GM12878 (cell line): Measurements from ENCODE around the gene KCNN1. TPM values are rescaled to one million over a fixed set of nuclear protein-coding genes. Genes with fewer than 3 reads are reported as not detected.

Experiments used
- ATAC-seq: fragments of 200-7000 bp; cut with Tn5 transposase; 3 replicates; pipeline ENCODE4 v1.9.1; 2020; ENCODE audit warnings: mild to moderate bottlenecking, moderate library complexity
- BruUV-seq: library from RNA; stranded (reverse); fragments of 400-500 nt; replicated peaks from 2 replicates; lab custom pipeline; 2021; lab: Mats Ljungman, UMichigan
- CTCF ChIA-PET: fragments of 300-600 bp; sonication (Branson Sonifier 250); formaldehyde crosslinking; extraction: SDS; loops from one replicate; lab custom pipeline; 2021; ENCODE audit warnings: inconsistent platforms; lab: Yijun Ruan, JAX
- POLR2A ChIA-PET: fragments of 350-600 bp; formaldehyde crosslinking; extraction: SDS; loops from one replicate; lab custom pipeline; 2021; ENCODE audit warnings: inconsistent platforms; lab: Charles Lee
- RAD21 ChIA-PET: fragments of 300-600 bp; sonication (Branson Sonifier 250); formaldehyde crosslinking; loops from one replicate; lab custom pipeline; 2023; ENCODE audit warnings: antibody characterized with exemption; ENCODE audit not compliant: unreplicated experiment; lab: Charles Lee
- SMC1A ChIA-PET: fragments of 300-600 bp; sonication (Branson Sonifier 250); formaldehyde crosslinking; loops from one replicate; lab custom pipeline; 2023; ENCODE audit not compliant: unreplicated experiment, uncharacterized antibody; lab: Charles Lee
- DNase-seq: peaks from one replicate; pipeline ENCODE4 v3.0.0-alpha.2; 2011; ENCODE audit warnings: low read depth, low spot score
- FAIRE-seq: peaks from 3 replicates; lab custom pipeline; 2011; peaks lifted over from hg19 to GRCh38; lab: Jason Lieb, UNC
- H2AFZ ChIP-seq: 2 replicates; pipeline ENCODE4 v1.6.0; 2011; ENCODE audit warnings: low read depth, low read length, control low read depth; ENCODE audit not compliant: control insufficient read depth
- H3K27ac ChIP-seq: 2 replicates; pipeline ENCODE4 v1.5.1; 2011; ENCODE audit warnings: control low read depth; ENCODE audit not compliant: control insufficient read depth, insufficient read depth
- H3K27me3 ChIP-seq, 2 experiments: replicated peaks in 1 of 2; 2 replicates each; pipeline versions ENCODE4 v1.6.0 to v1.6.1; 2011; ENCODE audit warnings: low read length in 1 of 2; ENCODE audit not compliant: control insufficient read depth in 2 of 2, insufficient read depth in 2 of 2
- H3K36me3 ChIP-seq, 2 experiments: 2 replicates each; pipeline ENCODE4 v1.5.1; 2011; ENCODE audit warnings: low read length in 1 of 2; ENCODE audit not compliant: control insufficient read depth in 2 of 2, insufficient read depth in 2 of 2
- H3K4me1 ChIP-seq: 2 replicates; pipeline ENCODE4 v1.6.1; 2011; ENCODE audit warnings: mild to moderate bottlenecking, low read length, moderate library complexity, mixed read lengths; ENCODE audit not compliant: control insufficient read depth, insufficient read depth
- H3K4me2 ChIP-seq: 2 replicates; pipeline ENCODE4 v1.6.0; 2011; ENCODE audit warnings: control low read depth; ENCODE audit not compliant: control insufficient read depth, insufficient read depth
- H3K4me3 ChIP-seq: fragments of 200-600 bp; sonication (generic); 2 replicates; pipeline ENCODE4 v1.5.1; 2016
- H3K79me2 ChIP-seq: 2 replicates; pipeline ENCODE4 v1.6.0; 2011; ENCODE audit warnings: low read length; ENCODE audit not compliant: control insufficient read depth, insufficient read depth
- H3K9ac ChIP-seq: 2 replicates; pipeline ENCODE4 v1.8.0; 2011; ENCODE audit warnings: low read length, control low read depth, mixed read lengths; ENCODE audit not compliant: control insufficient read depth, insufficient read depth
- H3K9me3 ChIP-seq: replicated peaks from 3 replicates; pipeline ENCODE4 v1.5.1; 2011; ENCODE audit warnings: mild to moderate bottlenecking, low read length; ENCODE audit not compliant: control insufficient read depth, insufficient read depth
- H4K20me1 ChIP-seq: 2 replicates; pipeline ENCODE4 v1.6.0; 2011; ENCODE audit not compliant: control insufficient read depth, insufficient read depth
- BACH1 ChIP-seq: fragments of 450-650 bp; IDR thresholded peaks from 2 replicates; pipeline ENCODE4 v1.6.1; 2017; ENCODE audit warnings: mild to moderate bottlenecking, borderline replicate concordance
- BRCA1 ChIP-seq: IDR thresholded peaks from 2 replicates; pipeline ENCODE4 v1.6.1; 2011; ENCODE audit warnings: low read depth, low read length, improper control_type of control experiment
- HDAC6 ChIP-seq: fragments of 200-600 bp; sonication (generic); IDR thresholded peaks from one replicate; pipeline ENCODE4 v1.8.0; 2017; ENCODE audit warnings: antibody characterized with exemption; ENCODE audit not compliant: unreplicated experiment
- HDGF ChIP-seq: fragments of 450-650 bp; IDR thresholded peaks from 2 replicates; pipeline ENCODE4 v1.6.1; 2016; ENCODE audit warnings: antibody characterized with exemption
- KLF5 ChIP-seq: fragments of 450-650 bp; IDR thresholded peaks from 2 replicates; pipeline ENCODE4 v1.6.1; 2014; ENCODE audit warnings: mild to moderate bottlenecking; ENCODE audit not compliant: partially characterized antibody
- MAX ChIP-seq: IDR thresholded peaks from 2 replicates; pipeline ENCODE4 v1.6.1; 2012; ENCODE audit warnings: low read depth, low read length, improper control_type of control experiment
- NBN ChIP-seq: fragments of 450-650 bp; IDR thresholded peaks from 2 replicates; pipeline ENCODE4 v1.6.1; 2016
- POLR2AphosphoS2 ChIP-seq: IDR thresholded peaks from 2 replicates; pipeline ENCODE4 v1.6.1; 2011; ENCODE audit warnings: low read depth, mild to moderate bottlenecking, low read length, improper control_type of control experiment, moderate library complexity
- POU2F2 ChIP-seq: IDR thresholded peaks from 3 replicates; pipeline ENCODE4 v1.6.1; 2011; ENCODE audit warnings: low read depth, mild to moderate bottlenecking, low read length, borderline replicate concordance
- RELA ChIP-seq: fragments of 450-650 bp; IDR thresholded peaks from 2 replicates; pipeline ENCODE4 v1.8.0; 2014; ENCODE audit warnings: borderline replicate concordance; ENCODE audit not compliant: partially characterized antibody
- SPI1 ChIP-seq: IDR thresholded peaks from 2 replicates; pipeline ENCODE4 v1.6.1; 2011; ENCODE audit warnings: low read depth, mild to moderate bottlenecking, low read length, moderate library complexity, borderline replicate concordance; ENCODE audit not compliant: insufficient read depth
- TCF3 ChIP-seq: IDR thresholded peaks from 2 replicates; pipeline ENCODE4 v1.6.1; 2012; ENCODE audit warnings: low read depth, mild to moderate bottlenecking, low read length, borderline replicate concordance; ENCODE audit not compliant: insufficient read depth
- ZSCAN29 ChIP-seq: fragments of 450-650 bp; IDR thresholded peaks from 2 replicates; pipeline ENCODE4 v1.6.1; 2017; ENCODE audit warnings: mild to moderate bottlenecking, moderate library complexity
- WGBS: methylation state at CpG from one replicate; pipeline ENCODE4 v1.1.6; 2016; ENCODE audit warnings: low lambda C conversion rate; ENCODE audit not compliant: insufficient replicate concordance, insufficient coverage; ENCODE audit errors: missing lambda C conversion rate; 5-methylcytosine and 5-hydroxymethylcytosine counted together
- in situ Hi-C: fragments of 300-500 bp; cut with MboI; formaldehyde crosslinking; loops from 9 replicates; pipeline ENCODE4 v1.14.3; 2018; ENCODE audit warnings: mixed read lengths
- intact Hi-C: fragments of 100-400 bp; cut with micrococcal nuclease; formaldehyde crosslinking; loops from one replicate; pipeline ENCODE4 v1.14.2; 2022; ENCODE audit not compliant: unreplicated experiment
- polyA plus RNA-seq, 11 experiments: library from polyadenylated mRNA; depleted of rRNA in 4 of 11; unstranded in 6 of 11; stranded (reverse) in 5 of 11; fragments of >200 nt; fragmentation: Nextera tagmentation in 4 of 11; fragmentation: Illumina TruSeq in 1 of 11; extraction: Ambion mirVana in 4 of 11; extraction: Trizol in 1 of 11; gene quantifications; 1 replicate in 1 of 11; 2 replicates in 10 of 11; pipeline versions ENCODE4 v1.2.1 to v1.2.3, GENCODE V29; 2011 to 2016; ENCODE audit warnings: inconsistent platforms in 2 of 11, missing spikeins in 2 of 11, low read depth in 1 of 11
- total RNA-seq, 4 experiments: library from RNA; depleted of rRNA in 3 of 4; stranded (reverse); fragments of >200 nt in 3 of 4; fragmentation: Illumina TruSeq in 1 of 4; extraction: Trizol in 1 of 4; gene quantifications; 2 replicates each; pipeline versions ENCODE4 v1.2.1 to v1.2.3, GENCODE V29; 2013 to 2021
- TF ChIP-seq, protein P1 (sequence below): fragments of 450-650 bp; IDR thresholded peaks from 2 replicates; pipeline ENCODE4 v1.6.1; 2014; ENCODE audit warnings: mild to moderate bottlenecking

Gene KCNN1
- total and polyA plus RNA-seq, 10 of the 15 experiments (the other 5 are each of a cell fraction or from before 2014, with no cell fraction given), result 0.02 to 0.95 (median 0.16) TPM; not detected in 1

DNA sequence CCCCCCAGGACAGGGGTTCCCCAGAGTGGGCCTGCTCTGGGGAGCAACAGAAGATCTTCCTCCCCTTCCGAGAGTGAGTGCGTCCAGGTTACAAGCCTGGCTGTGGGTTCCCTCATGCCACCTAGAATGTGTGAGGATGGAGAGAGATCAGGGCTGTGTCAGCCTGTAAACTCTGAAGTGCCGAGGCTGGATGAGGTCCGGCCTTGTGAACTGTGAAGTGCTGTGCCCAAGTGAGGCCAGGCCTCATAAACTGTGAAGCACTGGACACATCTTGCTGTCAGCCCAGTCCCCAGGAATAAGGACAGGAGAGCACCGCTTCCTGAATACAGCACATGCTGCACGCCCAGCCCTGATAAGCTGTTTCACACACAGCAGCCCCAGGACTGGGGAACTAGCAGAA lies 7.6 kb downstream of the KCNN1 start (continued):
- TF ChIP-seq, protein P1, sequence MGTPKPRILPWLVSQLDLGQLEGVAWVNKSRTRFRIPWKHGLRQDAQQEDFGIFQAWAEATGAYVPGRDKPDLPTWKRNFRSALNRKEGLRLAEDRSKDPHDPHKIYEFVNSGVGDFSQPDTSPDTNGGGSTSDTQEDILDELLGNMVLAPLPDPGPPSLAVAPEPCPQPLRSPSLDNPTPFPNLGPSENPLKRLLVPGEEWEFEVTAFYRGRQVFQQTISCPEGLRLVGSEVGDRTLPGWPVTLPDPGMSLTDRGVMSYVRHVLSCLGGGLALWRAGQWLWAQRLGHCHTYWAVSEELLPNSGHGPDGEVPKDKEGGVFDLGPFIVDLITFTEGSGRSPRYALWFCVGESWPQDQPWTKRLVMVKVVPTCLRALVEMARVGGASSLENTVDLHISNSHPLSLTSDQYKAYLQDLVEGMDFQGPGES, result no peak

DNA sequence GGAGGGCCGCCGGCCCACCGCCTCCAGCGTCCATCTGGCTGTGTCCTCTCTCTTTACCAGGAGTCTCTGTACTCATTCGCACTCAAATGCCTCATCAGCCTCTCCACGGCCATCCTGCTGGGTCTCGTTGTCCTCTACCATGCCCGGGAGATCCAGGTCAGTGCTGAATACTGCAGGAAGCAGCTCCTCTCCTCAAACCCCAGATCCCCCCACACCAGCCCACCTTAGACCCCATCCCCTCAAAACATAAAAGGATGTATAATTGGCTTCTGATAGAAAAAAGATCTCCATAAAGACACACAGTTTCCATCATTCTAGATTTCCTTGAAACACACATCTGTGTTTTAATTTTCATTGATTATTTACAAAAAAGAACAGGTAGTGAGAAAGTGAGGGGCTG lies 8.1 kb downstream of the KCNN1 start:
- ChIA-PET SMC1A (no interaction called here), POLR2A (interaction anchor here (0.5 kb wide), 1 partner anchor 13 kb away, joined by 10 read pairs; no protein-coding TSS in a partner anchor), RAD21 (no interaction called here)
- H3K9ac ChIP-seq, result no peak overlapping the region
- H4K20me1 ChIP-seq, result no peaks in the 10 kb centered on the region; the same call in 1 of the 2 replicates
- FAIRE-seq, result no peak
- no peak for TF ChIP-seq ZSCAN29
- TF ChIP-seq POU2F2, result no peak
- TF ChIP-seq BACH1, result no peak
- no peak for TF ChIP-seq MAX
- no peak for TF ChIP-seq POLR2AphosphoS2
- TF ChIP-seq BRCA1, result no peak
- no peak for TF ChIP-seq RELA
- TF ChIP-seq HDGF, result no peak
- TF ChIP-seq SPI1, result no peak
- TF ChIP-seq KLF5, result no peak
- no peak for TF ChIP-seq TCF3
- TF ChIP-seq HDAC6, result no peak
- TF ChIP-seq NBN, result no peak
- TF ChIP-seq, all 136 proteins: peak for 0
- H3K36me3 ChIP-seq, result no peaks in the 10 kb centered on the region
- H3K4me1 ChIP-seq, result peaks cover 4% of the 10 kb centered on the region
- CTCF ChIA-PET, result no interaction called here
- BruUV-seq, result no TSS peak
- peaks cover 0 to 2% of the 10 kb centered on the region in 2 experiments; a peak in 1 of 4 replicates for H3K27me3 ChIP-seq
- H3K4me3 ChIP-seq, result no peak overlapping the region
- H3K4me2 ChIP-seq, result no peak overlapping the region
- ATAC-seq, result no peak
- no peaks in the 10 kb centered on the region for H3K79me2 ChIP-seq
- WGBS, result 57% methylated on average over 8 of the region's 8 CpGs
- H3K27ac ChIP-seq, result no peak overlapping the region
- in situ Hi-C loops, result no loop called here
- DNase-seq, result no peak
- H2AFZ ChIP-seq, result no peak overlapping the region
- intact Hi-C loops, result no loop called here
- no peaks in the 10 kb centered on the region for H3K9me3 ChIP-seq
